Mucosa of rectum (tissue), 2 donors: ENCODE measurements around the gene FAM131C.

ENCODE experiments used
- H3K27ac ChIP-seq, 2 donors: one replicate each; pipeline ENCODE4 v1.7.0; 2013; ENCODE audit warnings: inconsistent platforms in 2 of 2, low read depth in 2 of 2, low read length in 2 of 2
- H3K27me3 ChIP-seq, 2 donors: one replicate each; pipeline ENCODE4 v1.7.0; 2013; ENCODE audit warnings: low read length in 2 of 2; ENCODE audit not compliant: control insufficient read depth in 2 of 2, insufficient read depth in 2 of 2
- H3K36me3 ChIP-seq, 2 donors: one replicate each; pipeline ENCODE4 v1.7.0; 2013; ENCODE audit warnings: low read length in 2 of 2; ENCODE audit not compliant: control insufficient read depth in 2 of 2, insufficient read depth in 2 of 2
- H3K4me1 ChIP-seq, 2 donors: one replicate each; pipeline ENCODE4 v1.7.0; 2013; ENCODE audit warnings: low read length in 2 of 2, mild to moderate bottlenecking in 1 of 2; ENCODE audit not compliant: control insufficient read depth in 2 of 2, insufficient read depth in 2 of 2
- H3K4me3 ChIP-seq, 2 donors: one replicate each; pipeline ENCODE4 v1.7.0; 2013; ENCODE audit warnings: low read length in 2 of 2
- H3K9ac ChIP-seq, 2 donors: one replicate each; pipeline ENCODE4 v1.7.0; 2013; ENCODE audit warnings: low read length in 2 of 2, low read depth in 1 of 2, mild to moderate bottlenecking in 1 of 2
- H3K9me3 ChIP-seq, 2 donors: one replicate each; pipeline ENCODE4 v1.7.0; 2013; ENCODE audit warnings: low read length in 2 of 2; ENCODE audit not compliant: control insufficient read depth in 2 of 2
- donor health status: healthy.
- donor health status: Normal muscosa, but diverticular disease.

Gene FAM131C

DNA sequence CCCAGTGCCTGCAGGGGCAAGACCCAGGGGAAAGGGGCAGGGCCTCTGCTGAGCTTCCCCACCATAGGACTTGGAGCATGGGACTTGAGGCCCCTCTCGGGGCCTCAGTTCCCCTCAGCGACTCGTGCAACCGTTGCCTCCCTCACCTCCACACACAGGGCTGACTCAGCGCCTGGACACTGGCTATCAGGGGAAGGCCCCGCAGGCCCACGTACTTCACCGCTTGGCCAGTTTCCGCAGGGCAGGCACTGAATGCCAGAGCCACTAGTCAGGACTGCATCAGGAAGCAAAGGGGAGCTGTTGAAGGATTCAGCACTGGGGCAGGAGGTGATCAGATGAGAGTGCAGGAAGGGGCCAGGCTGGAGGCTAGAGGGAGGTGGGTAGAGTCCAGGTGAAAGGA lies 15.5 kb upstream of the FAM131C start:
- Histone ChIP-seq H3K27ac (no peak overlapping the region), H3K9me3 (no peaks in the 10 kb centered on the region), H3K4me1 (no peaks in the 10 kb centered on the region)

DNA sequence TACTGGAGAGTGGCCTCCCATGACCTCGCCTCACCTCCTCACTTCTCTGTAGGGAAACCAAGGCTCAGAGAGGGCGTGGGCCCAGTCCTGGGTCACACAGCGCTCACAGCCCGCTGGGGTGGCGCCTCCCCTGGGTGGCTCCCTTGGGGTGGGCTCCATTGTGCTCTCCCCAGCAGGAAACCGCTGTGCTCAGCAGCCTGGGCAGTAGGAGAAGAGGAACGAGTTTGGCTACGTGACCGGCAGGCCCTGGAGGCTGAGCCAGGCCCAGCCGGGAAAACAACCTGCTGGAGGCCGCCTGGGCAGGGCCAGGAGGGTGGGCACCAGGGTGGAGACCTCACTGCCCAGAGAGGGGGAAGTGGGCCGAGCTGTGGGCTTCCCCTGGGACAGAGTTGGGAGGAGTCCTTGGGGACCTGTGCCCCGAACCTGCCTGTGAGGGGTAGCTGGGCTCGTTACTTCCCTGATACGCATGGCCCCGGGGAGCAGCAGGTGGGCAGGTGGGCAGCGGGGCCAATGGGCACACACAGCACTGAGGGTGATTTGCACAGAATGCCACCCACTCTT lies 15.0 kb upstream of the FAM131C start:
- Histone ChIP-seq H3K27ac (no peak overlapping the region), H3K9ac (no peak overlapping the region), H3K4me1 (peaks cover 2 to 3% of the 10 kb centered on the region in 2 donors), H3K4me3 (no peak overlapping the region), H3K36me3 (no peaks in the 10 kb centered on the region), H3K9me3 (no peaks in the 10 kb centered on the region), H3K27me3 (no peaks in the 10 kb centered on the region)

More for the DNA sequence above, 15.5 kb upstream of the FAM131C start:
- H3K4me3 ChIP-seq = no peak overlapping the region
- no peaks in the 10 kb centered on the region for H3K27me3 ChIP-seq
- no peaks in the 10 kb centered on the region for H3K36me3 ChIP-seq
- no peak overlapping the region for H3K9ac ChIP-seq

DNA sequence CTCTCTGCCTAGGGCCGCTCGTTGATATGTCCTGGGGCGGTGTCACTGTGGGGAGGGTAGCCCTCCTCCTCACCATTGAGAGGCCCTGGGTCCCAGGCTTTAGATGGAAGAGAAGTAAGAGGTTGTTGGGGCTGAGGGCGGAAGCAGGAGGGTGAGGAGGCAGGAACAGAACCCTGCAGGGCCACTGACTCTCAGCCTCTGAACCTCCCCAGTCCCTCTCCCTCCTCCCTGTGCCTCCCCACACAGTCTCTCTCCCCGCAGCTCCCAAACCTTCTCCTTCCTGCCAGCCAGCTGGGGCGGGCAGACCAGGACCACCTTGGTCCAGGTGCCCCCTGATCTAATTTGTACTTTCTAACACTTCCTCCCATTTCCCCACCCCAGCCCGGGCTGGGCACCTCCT lies 14.3 kb upstream of the FAM131C start:
- H3K4me1 ChIP-seq = peaks cover 8 to 9% of the 10 kb centered on the region in 2 donors
- no peak overlapping the region for H3K27ac ChIP-seq
- H3K9ac ChIP-seq = no peak overlapping the region
- H3K4me3 ChIP-seq = no peak overlapping the region
- no peaks in the 10 kb centered on the region for H3K27me3 ChIP-seq
- H3K9me3 ChIP-seq = no peaks in the 10 kb centered on the region
- H3K36me3 ChIP-seq = no peaks in the 10 kb centered on the region

DNA sequence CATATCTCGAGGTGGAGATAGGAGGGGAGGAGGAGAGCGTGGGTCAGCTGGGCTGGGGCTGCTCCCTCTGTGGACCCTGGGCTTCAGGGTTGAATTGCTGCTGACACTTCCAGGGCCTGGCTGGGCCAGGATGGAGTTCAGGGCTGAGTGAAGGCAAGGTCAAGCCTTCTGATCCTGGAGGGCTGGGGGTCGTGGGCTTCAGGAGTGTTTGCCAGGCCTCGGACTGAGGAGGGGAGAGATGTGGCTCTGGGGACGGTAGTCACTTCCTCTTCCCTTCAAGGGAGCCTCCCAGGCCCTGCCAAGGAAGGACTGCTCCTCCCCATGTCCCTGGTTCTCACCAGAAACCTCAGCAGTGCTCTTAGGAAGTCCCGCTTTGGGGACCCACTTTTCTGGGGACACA lies 12.1 kb upstream of the FAM131C start:
- H3K27me3 ChIP-seq = no peaks in the 10 kb centered on the region
- H3K9me3 ChIP-seq = no peaks in the 10 kb centered on the region
- H3K36me3 ChIP-seq = no peaks in the 10 kb centered on the region
- H3K27ac ChIP-seq = no peak overlapping the region
- no peak overlapping the region for H3K9ac ChIP-seq
- H3K4me1 ChIP-seq = peaks cover 10 to 11% of the 10 kb centered on the region in 2 donors
- no peak overlapping the region for H3K4me3 ChIP-seq

DNA sequence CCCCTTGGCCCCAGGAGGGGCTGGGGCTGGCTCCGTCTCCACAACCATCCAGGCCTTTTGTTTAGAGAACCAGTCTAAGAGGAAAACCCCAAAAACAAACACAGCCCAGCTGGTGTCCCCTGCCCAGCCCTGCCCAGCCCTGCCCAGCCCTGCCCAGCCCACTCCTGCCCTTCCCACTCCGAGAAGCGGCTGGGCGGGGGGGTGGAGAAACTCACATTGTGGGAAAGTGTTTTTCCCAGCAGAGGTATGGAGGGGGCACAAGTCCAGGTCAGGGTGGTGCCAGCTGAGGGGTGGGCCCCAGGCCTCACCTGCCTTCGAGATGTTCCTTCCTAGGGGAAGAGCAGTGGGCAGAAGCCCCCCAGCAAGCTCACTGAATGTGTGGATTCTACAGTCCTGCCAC lies 10.0 kb upstream of the FAM131C start:
- Histone ChIP-seq H3K4me3 (no peak overlapping the region), H3K9me3 (no peaks in the 10 kb centered on the region), H3K4me1 (peaks cover 16 to 17% of the 10 kb centered on the region in 2 donors), H3K27me3 (no peaks in the 10 kb centered on the region), H3K36me3 (no peaks in the 10 kb centered on the region), H3K27ac (peak overlapping the region; percentile 23 to 41), H3K9ac (no peak overlapping the region)

DNA sequence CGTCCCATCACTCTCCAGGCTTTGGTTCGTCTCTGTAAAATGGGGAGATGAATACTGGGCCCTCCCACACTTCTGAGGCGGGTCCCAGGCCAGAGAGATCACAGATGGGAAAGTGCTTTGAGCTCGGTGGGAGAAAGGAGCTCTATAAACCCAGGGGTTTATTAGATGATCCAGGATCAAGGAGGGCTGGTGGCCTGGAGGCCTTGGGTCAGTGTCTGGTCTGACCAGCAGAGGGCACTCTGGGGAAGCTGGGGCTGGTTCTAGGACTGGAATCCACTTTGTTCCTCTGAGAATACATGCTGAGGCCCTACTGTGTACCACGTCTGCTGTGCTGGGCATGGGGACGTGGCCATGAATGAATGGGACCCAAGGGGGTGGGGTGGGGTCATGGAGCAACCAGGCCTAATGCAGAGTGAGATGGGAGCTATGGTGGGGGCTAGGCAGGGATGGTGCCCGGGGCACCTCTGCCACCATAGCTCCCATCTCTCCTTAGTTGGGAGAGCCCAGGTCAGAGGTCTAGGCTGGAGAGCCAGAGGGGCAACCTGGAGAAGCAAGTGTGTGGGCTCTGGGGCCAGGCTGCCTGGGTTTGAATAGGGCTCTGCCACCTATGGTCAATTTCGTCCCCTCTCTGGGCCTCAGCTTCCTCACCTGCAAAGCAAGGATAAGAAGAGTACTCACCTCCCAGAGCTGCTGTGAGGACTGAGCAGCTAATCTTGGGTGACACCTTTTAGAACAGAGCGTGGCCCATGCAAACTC lies 9.0 kb upstream of the FAM131C start:
- no peaks in the 10 kb centered on the region for H3K9me3 ChIP-seq
- H3K4me3 ChIP-seq = no peak overlapping the region
- H3K9ac ChIP-seq = no peak overlapping the region
- no peaks in the 10 kb centered on the region for H3K27me3 ChIP-seq
- peaks cover 16 to 17% of the 10 kb centered on the region in 2 donors for H3K4me1 ChIP-seq
- no peak overlapping the region for H3K27ac ChIP-seq
- H3K36me3 ChIP-seq = no peaks in the 10 kb centered on the region

DNA sequence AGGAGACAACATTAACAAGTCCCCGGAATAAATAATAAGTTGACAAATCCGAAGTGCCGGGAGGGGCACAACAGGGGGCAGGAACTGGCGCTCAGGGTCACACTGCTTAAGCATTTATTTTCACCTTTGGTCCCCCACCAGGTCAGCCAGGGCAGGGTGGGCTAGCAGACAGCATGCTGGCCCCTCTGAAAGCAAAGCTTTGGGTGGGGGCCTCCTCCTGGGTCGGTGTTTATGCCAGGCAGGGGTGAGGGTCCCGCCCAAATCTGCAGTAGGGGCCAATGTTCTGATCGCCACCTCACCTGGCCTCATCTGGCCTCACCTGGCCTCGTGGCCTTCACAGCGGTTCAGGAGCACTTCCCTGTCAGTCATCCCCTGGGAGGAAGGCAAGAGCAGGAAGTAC lies 8.2 kb upstream of the FAM131C start:
- H3K36me3 ChIP-seq = no peaks in the 10 kb centered on the region
- no peaks in the 10 kb centered on the region for H3K27me3 ChIP-seq
- no peak overlapping the region for H3K4me3 ChIP-seq
- H3K4me1 ChIP-seq = peaks cover 16 to 17% of the 10 kb centered on the region in 2 donors
- no peak overlapping the region for H3K27ac ChIP-seq
- H3K9ac ChIP-seq = no peak overlapping the region
- H3K9me3 ChIP-seq = no peaks in the 10 kb centered on the region

DNA sequence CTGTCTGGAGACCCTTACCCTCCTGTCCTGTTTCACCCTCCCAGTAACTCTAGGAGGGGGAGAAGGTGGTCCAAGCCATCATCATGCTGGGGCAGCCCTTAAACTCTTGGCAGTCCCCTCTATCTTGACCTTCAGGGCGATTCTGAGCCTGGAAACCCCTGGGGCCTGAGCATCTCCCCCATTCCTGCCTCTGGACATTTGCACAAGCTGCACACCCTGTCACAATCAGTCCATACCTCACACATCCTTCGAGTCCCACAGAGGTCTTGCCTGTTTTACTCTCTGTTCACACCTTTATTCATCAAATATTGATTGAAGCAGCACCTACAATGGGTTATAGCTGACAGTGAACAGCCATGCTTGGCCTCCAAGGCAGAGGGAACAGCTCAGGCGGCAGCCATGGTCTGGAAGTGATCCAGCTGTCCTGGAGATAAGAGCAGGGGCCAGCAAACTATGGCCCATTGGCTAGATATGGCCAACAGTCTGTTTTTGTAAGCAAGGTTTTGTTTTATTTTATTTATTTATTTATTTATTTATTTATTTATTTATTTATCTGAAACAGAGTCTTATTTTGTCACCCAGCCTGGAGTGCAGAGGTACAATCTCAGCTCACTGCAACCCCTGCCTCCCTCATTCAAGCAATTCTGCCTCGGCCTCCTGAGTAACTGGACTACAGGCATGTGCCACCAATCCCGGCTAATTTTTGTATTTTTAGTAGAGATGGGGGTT lies 7.1 kb upstream of the FAM131C start:
- Histone ChIP-seq H3K9me3 (no peaks in the 10 kb centered on the region), H3K4me3 (no peak overlapping the region), H3K36me3 (no peaks in the 10 kb centered on the region), H3K27me3 (no peaks in the 10 kb centered on the region), H3K27ac (no peak overlapping the region), H3K4me1 (peaks cover 16 to 17% of the 10 kb centered on the region in 2 donors), H3K9ac (no peak overlapping the region)

DNA sequence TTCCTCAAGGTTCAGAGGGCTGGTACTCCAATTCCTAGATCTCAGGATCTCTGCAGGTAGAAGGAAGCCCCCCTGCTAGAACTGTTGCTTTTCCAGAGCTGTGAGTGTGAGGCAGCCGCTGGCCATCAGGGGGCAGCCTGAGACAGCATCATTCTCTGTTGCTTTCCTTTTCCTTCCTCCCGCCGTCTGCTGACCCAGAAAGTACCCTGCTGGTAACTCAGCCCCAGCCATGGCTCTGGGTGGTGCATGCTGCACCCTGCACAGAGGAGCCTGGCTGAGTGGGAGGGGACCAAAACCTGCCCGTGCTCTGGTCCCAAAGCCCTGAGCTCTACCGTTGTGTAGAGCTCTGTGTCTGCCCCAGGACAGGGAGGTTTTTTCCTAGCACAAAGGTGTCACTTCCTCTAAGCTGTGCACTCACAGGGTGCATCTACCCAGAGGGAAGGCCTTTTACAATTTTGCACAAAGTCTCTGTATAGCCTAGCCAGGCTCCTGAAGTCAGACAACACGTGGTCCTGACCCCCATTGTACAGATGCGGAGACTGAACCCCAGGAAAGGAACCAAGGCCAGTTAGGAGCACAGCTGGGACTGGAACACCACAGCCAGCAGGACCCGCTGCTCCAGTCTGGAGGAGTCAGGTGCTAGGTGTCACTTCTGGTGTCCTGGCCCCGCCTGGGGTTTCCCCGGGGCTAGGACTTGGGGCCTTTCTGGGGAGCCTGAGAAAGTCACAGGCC lies 5.6 kb upstream of the FAM131C start:
- Histone ChIP-seq H3K27ac (no peak overlapping the region), H3K36me3 (no peaks in the 10 kb centered on the region), H3K9ac (no peak overlapping the region), H3K27me3 (no peaks in the 10 kb centered on the region), H3K9me3 (no peaks in the 10 kb centered on the region), H3K4me3 (peak overlapping the region in 1 of 2 donors; percentile 40), H3K4me1 (peaks cover 16 to 17% of the 10 kb centered on the region in 2 donors)
